OCI-LY1 (cell line): ENCODE measurements around the gene ARFGEF3.

Experiments
- CTCF ChIP-seq: fragments of 200-600 bp; sonication (generic), shearing (Covaris generic); IDR thresholded peaks from 2 replicates; pipeline ENCODE4 v1.5.1; 2017; ENCODE audit warnings: mild to moderate bottlenecking, antibody characterized with exemption, low read length, moderate library complexity, mixed read lengths
- EZH2 ChIP-seq: fragments of 200-600 bp; sonication (generic), shearing (Covaris generic); IDR thresholded peaks from 2 replicates; pipeline ENCODE4 v1.8.0; 2017; ENCODE audit warnings: borderline replicate concordance, mixed run types, mild to moderate bottlenecking, antibody characterized with exemption, low read length, moderate library complexity, mixed read lengths

DNA sequence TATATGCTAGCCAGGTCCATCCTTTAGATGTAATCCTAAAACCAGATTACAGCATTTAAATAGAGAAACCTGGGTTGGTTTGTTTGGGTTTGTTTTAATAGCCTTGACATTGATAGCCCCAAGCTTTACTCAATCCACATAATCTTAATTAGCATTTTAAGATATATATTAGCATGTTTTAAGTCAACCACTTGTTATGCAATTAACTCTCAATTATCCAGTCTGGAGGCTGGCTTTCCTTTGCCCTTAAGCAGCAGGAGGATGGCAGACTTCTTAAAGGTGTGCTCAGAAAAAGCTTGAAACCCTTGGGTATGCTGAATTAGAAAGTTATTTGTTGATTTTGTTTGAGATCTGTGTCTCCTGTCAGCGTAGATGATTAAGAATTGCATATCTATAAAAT lies 169.7 kb downstream of the ARFGEF3 start:
- no peak for TF ChIP-seq CTCF
- no peak for TF ChIP-seq EZH2
